Tibial nerve (tissue), 4 donors: Measurements from ENCODE around the gene FAM219A. TPM values are rescaled to one million over a fixed set of nuclear protein-coding genes. Genes with fewer than 3 reads are reported as not detected.

Source experiments
- DNase-seq, 2 donors: peaks; one replicate each; pipeline ENCODE4 v3.0.0-alpha.2; 2019; ENCODE audit warnings: low spot score in 2 of 2
- H3K27ac ChIP-seq, 4 donors: fragments of 200-600 bp; sonication (generic) in 3 of 4; one replicate each; pipeline ENCODE4 v1.5.1; 2017 to 2019; ENCODE audit warnings: mild to moderate bottlenecking in 1 of 4
- H3K27me3 ChIP-seq, 2 donors: fragments of 200-600 bp; sonication (generic) in 1 of 2; one replicate each; pipeline versions ENCODE4 v1.5.1 to v1.6.0; 2017 to 2019
- H3K36me3 ChIP-seq, 3 donors: fragments of 200-600 bp; sonication (generic); one replicate each; pipeline ENCODE4 v1.5.1; 2018 to 2019
- H3K4me1 ChIP-seq, 4 donors: fragments of 200-600 bp; sonication (generic) in 3 of 4; one replicate each; pipeline ENCODE4 v1.5.1; 2017 to 2019
- H3K4me3 ChIP-seq, 4 donors: fragments of 200-600 bp; sonication (generic) in 3 of 4; one replicate each; pipeline ENCODE4 v1.5.1; 2017 to 2019; ENCODE audit warnings: mild to moderate bottlenecking in 1 of 4, moderate library complexity in 1 of 4
- H3K9me3 ChIP-seq, 4 donors: fragments of 200-600 bp; sonication (generic) in 3 of 4; one replicate each; pipeline ENCODE4 v1.5.1; 2017 to 2019
- CTCF ChIP-seq, 5 experiments: fragments of 200-600 bp in 3 of 5; fragments of 450-650 bp in 2 of 5; sonication (generic) in 3 of 5; IDR thresholded peaks; one replicate each; pipeline ENCODE4 v1.5.1; 2016 to 2019; ENCODE audit warnings: antibody characterized with exemption in 5 of 5, mild to moderate bottlenecking in 3 of 5, moderate library complexity in 2 of 5
- EP300 ChIP-seq, 2 donors: sonication (generic); formaldehyde crosslinking; IDR thresholded peaks; one replicate each; pipeline ENCODE4 v1.6.1; 2017; ENCODE audit warnings: antibody characterized with exemption in 2 of 2, mild to moderate bottlenecking in 1 of 2
- POLR2A ChIP-seq, 2 donors: fragments of 450-650 bp; IDR thresholded peaks; one replicate each; pipeline ENCODE4 v1.6.1; 2017; ENCODE audit warnings: antibody characterized with exemption in 2 of 2, mild to moderate bottlenecking in 2 of 2, moderate library complexity in 2 of 2
- WGBS, 2 donors: methylation state at CpG; one replicate each; pipeline ENCODE4 v1.1.5; 2018; 5-methylcytosine and 5-hydroxymethylcytosine counted together
- total RNA-seq, 4 donors: library from RNA; depleted of rRNA; stranded (reverse); fragments of >200 nt; gene quantifications; one replicate each; pipeline ENCODE4 v1.1.0, GENCODE V29; 2016

Gene FAM219A
- total RNA-seq, 4 donors from 2014 or later: 8.5 to 15.6 (median 13.6) TPM

- H3K9me3 ChIP-seq: no peaks in the 10 kb centered on the region
- no peak for DNase-seq
- no peak overlapping the region for H3K27ac ChIP-seq
- no peak for TF ChIP-seq POLR2A (IDR thresholded peaks at IDR 0.05)
- no peak for TF ChIP-seq EP300 (IDR thresholded peaks at IDR 0.05)
- no peak for TF ChIP-seq CTCF (IDR thresholded peaks at IDR 0.05)
- peaks cover 0 to 62% (median 12%) of the 10 kb centered on the region in 4 donors for H3K4me1 ChIP-seq
- no peak overlapping the region for H3K4me3 ChIP-seq
- 63 to 92% methylated on average over 1 of the region's 1 CpG for WGBS, 2 donors
- no peaks in the 10 kb centered on the region for H3K27me3 ChIP-seq
- H3K36me3 ChIP-seq: no peaks in the 10 kb centered on the region
Measured at GRCh38 chr9:34456151-34456550, 2.2 kb downstream of the FAM219A start.

DNA sequence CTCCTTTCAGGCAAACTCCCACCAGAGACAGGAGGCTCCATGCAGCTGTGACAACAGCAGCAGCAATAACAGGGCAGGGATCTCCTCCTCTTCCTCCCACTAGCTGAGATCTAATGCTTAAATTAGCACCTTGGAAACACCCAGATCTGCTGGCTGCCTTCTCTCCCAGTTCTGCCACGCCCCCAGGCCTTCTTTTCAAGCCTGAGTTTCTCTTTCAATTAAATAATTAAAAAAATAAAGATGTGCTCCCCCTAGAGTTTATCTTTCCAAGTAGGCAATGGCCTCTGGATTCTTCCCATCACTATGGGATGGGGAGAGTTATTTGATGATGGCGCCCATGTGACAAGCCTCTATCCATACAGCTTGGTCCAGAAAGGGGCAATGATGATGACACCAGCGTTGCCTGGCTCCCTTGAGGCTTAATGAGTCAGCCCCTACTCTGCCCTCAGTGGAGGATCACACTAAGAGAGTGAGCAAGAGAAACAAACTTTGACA is 3.8 kb downstream of the FAM219A start:
- no peak overlapping the region for H3K27ac ChIP-seq
- H3K4me1 ChIP-seq: peaks cover 0 to 66% (median 12%) of the 10 kb centered on the region in 4 donors
- TF ChIP-seq EP300 (IDR thresholded peaks at IDR 0.05): no peak
- TF ChIP-seq POLR2A (IDR thresholded peaks at IDR 0.05): no peak
- no peak for TF ChIP-seq CTCF (IDR thresholded peaks at IDR 0.05)
- H3K9me3 ChIP-seq: no peaks in the 10 kb centered on the region
- no peaks in the 10 kb centered on the region for H3K27me3 ChIP-seq
- DNase-seq: no peak
- no peak overlapping the region for H3K4me3 ChIP-seq
- H3K36me3 ChIP-seq: no peaks in the 10 kb centered on the region
- 67 to 68% methylated on average over 3 of the region's 3 CpGs for WGBS, 2 donors

GRCh38 chr9:34452568-34452967 is 5.8 kb downstream of the FAM219A start:
- no peak for TF ChIP-seq EP300 (IDR thresholded peaks at IDR 0.05)
- no peak for TF ChIP-seq CTCF (IDR thresholded peaks at IDR 0.05)
- TF ChIP-seq POLR2A (IDR thresholded peaks at IDR 0.05): no peak
- no peak for DNase-seq
- peaks cover 0 to 60% (median 11%) of the 10 kb centered on the region in 4 donors for H3K4me1 ChIP-seq
- H3K27ac ChIP-seq: no peak overlapping the region
- H3K9me3 ChIP-seq: no peaks in the 10 kb centered on the region
- no peaks in the 10 kb centered on the region for H3K36me3 ChIP-seq
- no peak overlapping the region for H3K4me3 ChIP-seq
- 60 to 68% methylated on average over 2 of the region's 2 CpGs for WGBS, 2 donors
- no peaks in the 10 kb centered on the region for H3K27me3 ChIP-seq

DNA sequence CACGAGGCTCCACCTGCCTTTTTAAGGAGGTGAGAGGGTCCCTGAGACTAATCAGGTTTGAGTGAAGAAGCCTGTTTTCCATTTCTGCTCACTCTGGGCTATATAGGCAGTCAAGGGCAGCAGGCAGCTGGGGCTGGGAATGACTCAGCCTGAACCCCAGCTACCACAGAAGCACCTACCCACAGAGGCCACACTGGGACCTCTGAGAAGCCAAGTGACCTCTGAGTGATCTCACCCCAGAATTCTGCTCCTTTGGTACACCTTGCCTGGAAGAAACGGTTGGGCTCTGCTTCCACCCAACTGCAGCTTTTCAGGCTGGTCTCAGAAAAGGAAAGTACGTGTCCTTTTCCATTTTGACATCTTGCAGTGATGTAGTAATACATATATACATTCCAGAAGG is 6.8 kb downstream of the FAM219A start:
- H3K27me3 ChIP-seq: no peaks in the 10 kb centered on the region
- H3K4me3 ChIP-seq: no peak overlapping the region
- DNase-seq: no peak
- H3K36me3 ChIP-seq: no peaks in the 10 kb centered on the region
- H3K27ac ChIP-seq: no peak overlapping the region
- 50 to 52% methylated on average over 3 of the region's 3 CpGs for WGBS, 2 donors
- peaks cover 0 to 50% (median 3%) of the 10 kb centered on the region in 4 donors for H3K4me1 ChIP-seq
- no peaks in the 10 kb centered on the region for H3K9me3 ChIP-seq
- TF ChIP-seq POLR2A (IDR thresholded peaks at IDR 0.05) (no peak), EP300 (IDR thresholded peaks at IDR 0.05) (no peak), CTCF (IDR thresholded peaks at IDR 0.05) (no peak)

GRCh38 chr9:34451135-34451534 is 7.2 kb downstream of the FAM219A start:
- Histone ChIP-seq H3K9me3 (no peaks in the 10 kb centered on the region), H3K36me3 (no peaks in the 10 kb centered on the region), H3K27me3 (no peaks in the 10 kb centered on the region), H3K4me1 (peaks cover 0 to 46% (median 0%) of the 10 kb centered on the region in 4 donors), H3K27ac (no peak overlapping the region), H3K4me3 (no peak overlapping the region)
- no peak for DNase-seq
- 86 to 90% methylated on average over 2 of the region's 2 CpGs for WGBS, 2 donors
- TF ChIP-seq EP300 (IDR thresholded peaks at IDR 0.05) (no peak), CTCF (IDR thresholded peaks at IDR 0.05) (no peak), POLR2A (IDR thresholded peaks at IDR 0.05) (no peak)
